H9 (cell line): ENCODE data around the gene GSG1L. TPM values are rescaled to one million over a fixed set of nuclear protein-coding genes. Genes with fewer than 3 reads are reported as not detected.

Experiments used
- DNase-seq: peaks from one replicate; pipeline ENCODE4 v3.0.0-alpha.2; 2017
- H2AFZ ChIP-seq: one replicate; pipeline ENCODE4 v1.6.1; 2013; ENCODE audit warnings: mild to moderate bottlenecking, low read length, control low read depth, moderate library complexity
- H2AK5ac ChIP-seq: 2 replicates; pipeline ENCODE4 v1.6.1; 2013; ENCODE audit warnings: low read length, control low read depth, mixed read lengths; ENCODE audit not compliant: insufficient read length
- H2BK120ac ChIP-seq: one replicate; pipeline ENCODE4 v1.6.1; 2013; ENCODE audit warnings: low read depth, mild to moderate bottlenecking, low read length, control low read depth, inconsistent platforms; ENCODE audit not compliant: poor library complexity, severe bottlenecking
- H2BK12ac ChIP-seq: 2 replicates; pipeline ENCODE4 v1.6.1; 2013; ENCODE audit warnings: low read length, control low read depth, mixed read lengths, low read depth; ENCODE audit not compliant: insufficient read length
- H2BK15ac ChIP-seq: 2 replicates; pipeline ENCODE4 v1.6.1; 2013; ENCODE audit warnings: low read depth, low read length, control low read depth
- H2BK20ac ChIP-seq: one replicate; pipeline ENCODE4 v1.6.1; 2013; ENCODE audit warnings: low read depth, mild to moderate bottlenecking, low read length, control low read depth, inconsistent platforms; ENCODE audit not compliant: poor library complexity, severe bottlenecking
- H2BK5ac ChIP-seq: 2 replicates; pipeline ENCODE4 v1.6.1; 2013; ENCODE audit warnings: low read length, control low read depth, mixed read lengths; ENCODE audit not compliant: insufficient read length
- H3K14ac ChIP-seq: 2 replicates; pipeline ENCODE4 v1.6.1; 2013; ENCODE audit warnings: low read length, control low read depth; ENCODE audit not compliant: insufficient read depth
- H3K18ac ChIP-seq: 2 replicates; pipeline ENCODE4 v1.6.1; 2013; ENCODE audit warnings: low read depth, mild to moderate bottlenecking, mixed read lengths, low read length, control low read depth; ENCODE audit not compliant: insufficient read length
- H3K23ac ChIP-seq: 2 replicates; pipeline ENCODE4 v1.6.1; 2013; ENCODE audit warnings: low read length, control low read depth, mixed read lengths, low read depth; ENCODE audit not compliant: insufficient read length
- H3K23me2 ChIP-seq: 2 replicates; pipeline ENCODE4 v1.6.1; 2013; ENCODE audit warnings: low read depth, mild to moderate bottlenecking, mixed read lengths, low read length, control low read depth; ENCODE audit not compliant: insufficient read length, poor library complexity, severe bottlenecking
- H3K27ac ChIP-seq: 2 replicates; pipeline ENCODE4 v1.5.1; 2013; ENCODE audit warnings: low read length, control low read depth, mixed read lengths, low read depth; ENCODE audit not compliant: insufficient read length
- H3K27me3 ChIP-seq: 2 replicates; pipeline ENCODE4 v1.6.1; 2013; ENCODE audit warnings: low read length, control low read depth, inconsistent platforms; ENCODE audit not compliant: insufficient read depth
- H3K4ac ChIP-seq: 2 replicates; pipeline ENCODE4 v1.6.1; 2013; ENCODE audit warnings: low read depth, mild to moderate bottlenecking, control low read depth, inconsistent platforms, low read length, moderate library complexity
- H3K4me1 ChIP-seq: 2 replicates; pipeline ENCODE4 v1.6.1; 2013; ENCODE audit warnings: low read length, control low read depth, inconsistent platforms; ENCODE audit not compliant: insufficient read depth
- H3K4me2 ChIP-seq: 2 replicates; pipeline ENCODE4 v1.6.1; 2013; ENCODE audit warnings: low read length, control low read depth, mixed read lengths; ENCODE audit not compliant: insufficient read length, insufficient read depth
- H3K56ac ChIP-seq: 2 replicates; pipeline ENCODE4 v1.6.1; 2013; ENCODE audit warnings: low read depth, mild to moderate bottlenecking, mixed read lengths, low read length, control low read depth; ENCODE audit not compliant: insufficient read length
- H3K79me1 ChIP-seq: 2 replicates; pipeline ENCODE4 v1.6.1; 2013; ENCODE audit warnings: low read depth, mild to moderate bottlenecking, moderate library complexity, low read length, control low read depth, inconsistent platforms; ENCODE audit not compliant: insufficient read depth, poor library complexity, severe bottlenecking
- H3K79me2 ChIP-seq: 2 replicates; pipeline ENCODE4 v1.6.1; 2013; ENCODE audit warnings: low read length, control low read depth, inconsistent platforms; ENCODE audit not compliant: insufficient read depth
- H3K9ac ChIP-seq: 2 replicates; pipeline ENCODE4 v1.6.1; 2013; ENCODE audit warnings: low read length, control low read depth, mixed read lengths; ENCODE audit not compliant: insufficient read length; ENCODE audit errors: extremely low read depth
- H3K9me3 ChIP-seq: one replicate; pipeline ENCODE4 v1.6.1; 2013; ENCODE audit warnings: low read depth, low read length, inconsistent platforms; ENCODE audit not compliant: control insufficient read depth
- H3T11ph ChIP-seq: one replicate; pipeline ENCODE4 v1.6.1; 2013; ENCODE audit warnings: mild to moderate bottlenecking, low read length, control low read depth, inconsistent platforms
- H4K20me1 ChIP-seq: one replicate; pipeline ENCODE4 v1.6.1; 2013; ENCODE audit not compliant: control insufficient read depth, insufficient read length, insufficient read depth
- H4K5ac ChIP-seq: 2 replicates; pipeline ENCODE4 v1.6.1; 2013; ENCODE audit warnings: low read depth, mild to moderate bottlenecking, mixed read lengths, low read length, control low read depth; ENCODE audit not compliant: insufficient read length
- H4K8ac ChIP-seq: replicated peaks from 2 replicates; pipeline ENCODE4 v1.6.1; 2013; ENCODE audit warnings: low read length, control low read depth, mixed read lengths, low read depth; ENCODE audit not compliant: insufficient read length
- H4K91ac ChIP-seq: 2 replicates; pipeline ENCODE4 v1.6.1; 2013; ENCODE audit warnings: low read depth, mild to moderate bottlenecking, moderate library complexity, mixed read lengths, low read length, control low read depth; ENCODE audit not compliant: insufficient read length
- H3K27ac Mint-ChIP-seq, 3 experiments: 2 replicates in 2 of 3; 3 replicates in 1 of 3; pipeline ENCODE4 v1.8.0; 2020 to 2021; ENCODE audit warnings: mixed read lengths in 3 of 3, mild to moderate bottlenecking in 1 of 3, moderate library complexity in 1 of 3
- H3K27me3 Mint-ChIP-seq: 2 replicates; pipeline ENCODE4 v1.8.0; 2021; ENCODE audit warnings: low read depth, mild to moderate bottlenecking, moderate library complexity, mixed read lengths
- H3K36me3 Mint-ChIP-seq, 3 experiments: 2 replicates in 2 of 3; 3 replicates in 1 of 3; pipeline ENCODE4 v1.8.0; 2020 to 2021; ENCODE audit warnings: low read depth in 3 of 3, mixed read lengths in 3 of 3; ENCODE audit not compliant: insufficient read depth in 1 of 3
- H3K4me1 Mint-ChIP-seq, 2 experiments: 2 replicates each; pipeline ENCODE4 v1.8.0; 2020; ENCODE audit warnings: mixed read lengths in 2 of 2
- H3K4me3 Mint-ChIP-seq, 2 experiments: 2 replicates in 1 of 2; 3 replicates in 1 of 2; pipeline ENCODE4 v1.8.0; 2020 to 2021; ENCODE audit warnings: mild to moderate bottlenecking in 2 of 2, mixed read lengths in 2 of 2, moderate library complexity in 1 of 2
- H3K9me3 Mint-ChIP-seq, 2 experiments: 2 replicates in 1 of 2; 3 replicates in 1 of 2; pipeline ENCODE4 v1.8.0; 2020; ENCODE audit warnings: mild to moderate bottlenecking in 2 of 2, mixed read lengths in 2 of 2, moderate library complexity in 1 of 2
- CTCF ChIP-seq: fragments of 200-600 bp; sonication (generic); conservative IDR thresholded peaks from 3 replicates; pipeline ENCODE4 v1.8.0; 2021; ENCODE audit warnings: antibody characterized with exemption, mild to moderate bottlenecking
- WGBS: extraction: QIAGEN DNeasy Blood & Tissue Kit; methylation state at CpG from one replicate; pipeline ENCODE4 v1.1.7; 2013; ENCODE audit warnings: missing lambda C conversion rate, low lambda C conversion rate, mixed read lengths; ENCODE audit not compliant: insufficient read length; ENCODE audit errors: extremely low coverage; 5-methylcytosine and 5-hydroxymethylcytosine counted together
- total RNA-seq: library from RNA; stranded (reverse); gene quantifications from 2 replicates; pipeline ENCODE4 v1.2.1, GENCODE V29; 2021

GSG1L gene
- total RNA-seq, 1 experiment from 2014 or later: 0.35 TPM

GRCh38 chr16:27786221-27786922, 277.1 kb downstream of the GSG1L start:
- no CpG with 5 or more reads among the region's 16 CpGs for WGBS
- no peak overlapping the region for H3K4me3 Mint-ChIP-seq
- no peaks in the 10 kb centered on the region for H3K9me3 Mint-ChIP-seq

More at GRCh38 chr16:27786221-27786922, 277.1 kb downstream of the GSG1L start:
- H3K36me3 Mint-ChIP-seq: no peaks in the 10 kb centered on the region
- H3K4me2 ChIP-seq: no peak overlapping the region
- no peaks in the 10 kb centered on the region for H4K20me1 ChIP-seq
- H3K4me1 Mint-ChIP-seq: no peaks in the 10 kb centered on the region
- H2BK5ac ChIP-seq: no peak overlapping the region
- H4K91ac ChIP-seq: no peak overlapping the region
- no peaks in the 10 kb centered on the region for H3K79me2 ChIP-seq
- H3K9me3 ChIP-seq: no peaks in the 10 kb centered on the region
- no peak overlapping the region for H2BK15ac ChIP-seq
- H2BK20ac ChIP-seq: no peak overlapping the region
- no peaks in the 10 kb centered on the region for H3K79me1 ChIP-seq
- no peaks in the 10 kb centered on the region for H3K23me2 ChIP-seq
- H3K18ac ChIP-seq: no peak overlapping the region
- no peak overlapping the region for H3K56ac ChIP-seq
- H3K27me3 ChIP-seq: no peaks in the 10 kb centered on the region; the same call in 1 of the 2 replicates
- no peak overlapping the region for H2BK120ac ChIP-seq
- no peak overlapping the region for H2AFZ ChIP-seq
- no peak overlapping the region for H4K5ac ChIP-seq
- no peak for TF ChIP-seq CTCF
- no peak for DNase-seq
- H3K23ac ChIP-seq: no peak overlapping the region
- no peak overlapping the region for H4K8ac ChIP-seq
- no peak overlapping the region; a peak in 1 of 7 replicates for H3K27ac Mint-ChIP-seq
- no peaks in the 10 kb centered on the region for H3K27me3 Mint-ChIP-seq
- H3T11ph ChIP-seq: no peak overlapping the region
- H3K9ac ChIP-seq: no peak overlapping the region
- H2BK12ac ChIP-seq: no peak overlapping the region
- no peak overlapping the region for H2AK5ac ChIP-seq
- H3K4me1 ChIP-seq: no peaks in the 10 kb centered on the region
- no peak overlapping the region for H3K14ac ChIP-seq
- H3K4ac ChIP-seq: no peak overlapping the region
- no peak overlapping the region for H3K27ac ChIP-seq
